ENCODE data around the gene BDH1. TPM values are rescaled to one million over a fixed set of nuclear protein-coding genes. Genes with fewer than 3 reads are reported as not detected.
A peak's percentile ranks its signal among the peaks of the same experiment; 100 is the strongest.

The BDH1 gene
- total RNA-seq, 1 donor from 2014 or later = 12.4 TPM

- H3K4me1 ChIP-seq = no peaks in the 10 kb centered on the region
- intact Hi-C loops (cut with DNase I) = no loop called here
- H3K27me3 ChIP-seq (ENCODE audit: low read depth) = no peaks in the 10 kb centered on the region
- no peak overlapping the region for H3K4me3 ChIP-seq
- no peak for TF ChIP-seq CTCF (IDR thresholded peaks at IDR 0.05)
- DNase-seq = no peak
- H3K27ac ChIP-seq = no peak overlapping the region
- H3K9me3 ChIP-seq = no peaks in the 10 kb centered on the region
- H3K36me3 ChIP-seq = peaks cover 5% of the 10 kb centered on the region
- no peak for ATAC-seq
Observed at GRCh38 chr3:197523526-197523925, 32.2 kb downstream of the BDH1 start.

- Histone ChIP-seq H3K27ac (no peak overlapping the region), H3K9me3 (no peaks in the 10 kb centered on the region), H3K4me1 (no peaks in the 10 kb centered on the region), H3K36me3 (peaks cover 5% of the 10 kb centered on the region), H3K4me3 (no peak overlapping the region), H3K27me3 (ENCODE audit: low read depth) (no peaks in the 10 kb centered on the region)
- intact Hi-C loops (cut with DNase I) = no loop called here
- ATAC-seq (no peak), DNase-seq (no peak)
- TF ChIP-seq CTCF (IDR thresholded peaks at IDR 0.05) = no peak
Observed at GRCh38 chr3:197522881-197523441, 32.8 kb downstream of the BDH1 start.

DNA sequence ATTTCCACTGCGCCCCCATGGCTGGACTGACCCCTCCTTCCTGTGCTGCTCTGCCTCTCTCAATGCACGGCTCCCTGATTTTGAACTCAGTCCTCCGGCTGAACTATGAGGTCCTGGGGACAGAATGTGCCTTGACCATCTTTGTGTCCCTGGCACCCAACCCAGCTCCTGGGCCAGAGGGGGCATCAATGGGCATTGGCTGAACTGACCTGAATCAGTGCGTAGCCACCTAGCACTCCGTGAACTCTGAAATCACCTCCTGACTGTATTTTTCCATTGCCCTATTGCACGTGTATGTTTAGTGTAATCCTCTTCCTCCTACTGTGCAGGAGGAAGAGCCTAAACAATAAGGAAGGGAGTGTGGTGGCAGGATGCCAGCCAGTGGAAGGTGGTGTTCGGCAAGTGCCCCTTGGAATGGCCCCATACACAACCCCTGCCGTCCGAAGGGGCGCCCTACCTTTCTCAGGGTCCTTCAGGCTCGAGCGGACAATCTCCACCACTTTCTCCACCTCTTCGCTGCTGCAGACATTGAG, 33.5 kb downstream of the BDH1 start:
- H3K4me1 ChIP-seq = no peaks in the 10 kb centered on the region
- H3K9me3 ChIP-seq = no peaks in the 10 kb centered on the region
- no peak overlapping the region for H3K4me3 ChIP-seq
- no peak overlapping the region for H3K27ac ChIP-seq
- intact Hi-C loops (cut with DNase I) = no loop called here
- DNase-seq (no peak), ATAC-seq (no peak)
- H3K36me3 ChIP-seq = peaks cover 5% of the 10 kb centered on the region
- TF ChIP-seq CTCF (IDR thresholded peaks at IDR 0.05) = no peak
- H3K27me3 ChIP-seq (ENCODE audit: low read depth) = no peaks in the 10 kb centered on the region

GRCh38 chr3:197521277-197522182, 34.2 kb downstream of the BDH1 start:
- ATAC-seq (no peak), DNase-seq (peak; percentile 34)
- Histone ChIP-seq H3K36me3 (peaks cover 2% of the 10 kb centered on the region), H3K4me3 (no peak overlapping the region), H3K4me1 (no peaks in the 10 kb centered on the region), H3K27ac (peak overlapping the region; percentile 38), H3K27me3 (ENCODE audit: low read depth) (no peaks in the 10 kb centered on the region), H3K9me3 (no peaks in the 10 kb centered on the region)
- no peak for TF ChIP-seq CTCF (IDR thresholded peaks at IDR 0.05)
- intact Hi-C loops (cut with DNase I) = no loop called here

DNA sequence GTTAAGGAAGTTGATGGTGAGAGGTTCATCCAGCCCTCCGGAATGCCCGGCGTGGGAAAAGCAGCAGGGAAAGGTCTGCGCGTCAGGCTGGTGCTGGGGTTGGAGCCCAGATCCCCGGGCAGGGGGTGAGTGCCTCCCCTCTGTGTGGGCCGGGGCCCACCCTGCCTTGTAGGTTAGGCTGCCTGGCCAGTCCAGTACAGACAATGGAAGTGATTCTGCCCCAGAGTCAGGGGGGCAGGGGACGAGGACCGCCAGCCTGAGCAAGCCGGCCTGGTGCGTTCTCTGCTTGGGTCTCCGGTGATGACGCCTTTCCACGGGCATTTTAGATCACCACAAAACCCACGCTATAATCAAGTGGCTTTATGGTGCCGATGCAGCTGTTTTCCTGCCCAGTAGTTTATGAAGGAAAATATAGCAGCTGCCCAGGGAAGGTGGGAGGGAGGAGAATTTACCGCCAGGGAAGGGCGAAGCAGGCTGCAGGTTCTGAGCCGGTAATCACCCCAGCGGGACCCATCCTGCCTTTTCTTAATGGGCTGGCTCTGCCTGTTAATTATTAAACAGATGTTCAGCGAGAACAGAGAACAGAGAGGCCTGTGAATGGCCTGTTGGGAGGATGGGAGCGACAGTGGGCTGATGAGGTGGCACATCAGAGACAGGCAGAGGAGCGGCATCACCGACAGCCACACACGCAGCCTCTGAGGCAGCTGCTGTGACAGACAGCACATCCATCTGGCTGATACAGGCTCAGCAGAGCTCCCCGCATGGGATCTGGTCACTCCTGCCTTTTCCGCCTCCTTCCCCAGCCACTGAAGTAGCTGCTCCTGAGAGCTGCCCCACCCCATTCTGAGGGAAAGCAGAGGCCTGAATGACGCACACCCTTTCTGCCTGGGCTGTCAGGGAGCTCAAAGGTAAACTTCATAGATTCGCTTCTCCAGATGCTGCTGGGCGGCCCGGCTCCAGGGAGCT, 35.2 kb downstream of the BDH1 start:
- Histone ChIP-seq H3K27ac (peak overlapping the region; percentile 38), H3K4me1 (no peaks in the 10 kb centered on the region), H3K9me3 (no peaks in the 10 kb centered on the region), H3K36me3 (no peaks in the 10 kb centered on the region), H3K4me3 (no peak overlapping the region), H3K27me3 (ENCODE audit: low read depth) (no peaks in the 10 kb centered on the region)
- no peak for TF ChIP-seq CTCF (IDR thresholded peaks at IDR 0.05)
- intact Hi-C loops (cut with DNase I) = no loop called here
- ATAC-seq = peak; percentile 90 to 92
- DNase-seq = peak; percentile 70
